ENCODE measurements around the gene C5orf15. TPM values are rescaled to one million over a fixed set of nuclear protein-coding genes. Genes with fewer than 3 reads are reported as not detected.

C5orf15 gene
- total RNA-seq, 4 donors from 2014 or later: 53.7 to 76.3 (median 71.4) TPM

- Histone ChIP-seq H3K36me3 (no peaks in the 10 kb centered on the region), H3K4me1 (peaks cover 28 to 30% of the 10 kb centered on the region in 2 donors), H3K27ac (peak overlapping the region; percentile 99), H3K9me3 (no peaks in the 10 kb centered on the region), H3K27me3 (no peaks in the 10 kb centered on the region), H3K4me3 (replicated peaks in 1 of 3) (peak overlapping the region; percentile 42 to 85 (median 83))
- WGBS, 2 donors: 20 to 21% methylated on average over 28 to 39 of the region's 40 CpGs
- intact Hi-C loops (cut with DNase I): no loop called here
- TF ChIP-seq POLR2A (IDR thresholded peaks at IDR 0.05): no peak
- peak; percentile 47 to 51 for DNase-seq
These were observed 37.1 kb upstream of the C5orf15 start for GRCh38 chr5:134005417-134006061.

GRCh38 chr5:134004626-134005416 is 36.4 kb upstream of the C5orf15 start, which contains the start of gene VDAC1:
Gene VDAC1 (minus strand): TSS chr5:134004975. CDS start chr5:133993012, 11,963 bp downstream.
- Histone ChIP-seq H3K4me3 (replicated peaks in 1 of 3) (peak within 1 kb of the TSS; percentile 42 to 87 (median 85)), H3K4me1 (peaks cover 28 to 36% of the 10 kb centered on the region in 2 donors), H3K9me3 (no peaks in the 10 kb centered on the region), H3K36me3 (no peaks in the 10 kb centered on the region), H3K27ac (peak within 1 kb of the TSS; percentile 99), H3K27me3 (no peaks in the 10 kb centered on the region)
- TF ChIP-seq CTCF (IDR thresholded peaks at IDR 0.05): no peak
- peak in 1 of 2 donors; percentile 83 for TF ChIP-seq POLR2A (IDR thresholded peaks at IDR 0.05)
- intact Hi-C loops (cut with DNase I): no loop called here
- 0% methylated on average over 10 to 29 of the region's 96 CpGs for WGBS, 2 donors
- peak; percentile 78 to 80 for DNase-seq

- WGBS, 2 donors: 2% methylated on average over 10 to 18 of the region's 90 CpGs
- intact Hi-C loops (cut with DNase I): no loop called here
- TF ChIP-seq CTCF (IDR thresholded peaks at IDR 0.05) (no peak), POLR2A (IDR thresholded peaks at IDR 0.05) (no peak)
- H3K4me1 ChIP-seq: peaks cover 28 to 39% of the 10 kb centered on the region in 2 donors
- peak overlapping the region; percentile 31 to 87 (median 85) for H3K4me3 ChIP-seq (replicated peaks in 1 of 3)
- no peaks in the 10 kb centered on the region for H3K27me3 ChIP-seq
- no peaks in the 10 kb centered on the region for H3K36me3 ChIP-seq
- H3K9me3 ChIP-seq: no peaks in the 10 kb centered on the region
- peak; percentile 83 to 85 for DNase-seq
- H3K27ac ChIP-seq: peak overlapping the region; percentile 99
These were observed 35.6 kb upstream of the C5orf15 start for GRCh38 chr5:134003817-134004625.

GRCh38 chr5:134003064-134003816 is 34.8 kb upstream of the C5orf15 start:
- Histone ChIP-seq H3K4me3 (replicated peaks in 1 of 3) (peak overlapping the region in 2 of 3 donors; percentile 85 to 87), H3K9me3 (no peaks in the 10 kb centered on the region), H3K36me3 (no peaks in the 10 kb centered on the region), H3K27me3 (no peaks in the 10 kb centered on the region), H3K4me1 (peaks cover 28 to 39% of the 10 kb centered on the region in 2 donors), H3K27ac (peak overlapping the region; percentile 99)
- DNase-seq: no peak
- 24 to 37% methylated on average over 9 to 11 of the region's 11 CpGs for WGBS, 2 donors
- TF ChIP-seq CTCF (IDR thresholded peaks at IDR 0.05): no peak
- no peak for TF ChIP-seq POLR2A (IDR thresholded peaks at IDR 0.05)
- intact Hi-C loops (cut with DNase I): no loop called here

Data from thyroid gland (tissue), 4 donors.